IPS-15b (cell line): ENCODE measurements around the gene DYTN.
"Not testable (repeated sequence)": the region's sequence is repeated elsewhere in the genome, so short reads cannot be mapped to it uniquely, and the experiment has no call there.

ENCODE experiments used
- H3K27me3 ChIP-seq: one replicate; pipeline ENCODE4 v1.6.1; 2013; ENCODE audit warnings: low read length; ENCODE audit not compliant: control insufficient read depth, insufficient read depth
- H3K36me3 ChIP-seq: one replicate; pipeline ENCODE4 v1.6.1; 2013; ENCODE audit warnings: low read length; ENCODE audit not compliant: control insufficient read depth, insufficient read depth
- H3K4me1 ChIP-seq: one replicate; pipeline ENCODE4 v1.6.1; 2013; ENCODE audit warnings: mild to moderate bottlenecking, low read length; ENCODE audit not compliant: control insufficient read depth, insufficient read depth
- H3K4me3 ChIP-seq: one replicate; pipeline ENCODE4 v1.5.1; 2013; ENCODE audit warnings: low read depth, low read length
- H3K9ac ChIP-seq: one replicate; pipeline ENCODE4 v1.6.1; 2013; ENCODE audit warnings: low read depth, mild to moderate bottlenecking, low read length
- H3K9me3 ChIP-seq: one replicate; pipeline ENCODE4 v1.6.1; 2013; ENCODE audit warnings: mild to moderate bottlenecking, low read length; ENCODE audit not compliant: control insufficient read depth, insufficient read depth

The DYTN gene

DNA sequence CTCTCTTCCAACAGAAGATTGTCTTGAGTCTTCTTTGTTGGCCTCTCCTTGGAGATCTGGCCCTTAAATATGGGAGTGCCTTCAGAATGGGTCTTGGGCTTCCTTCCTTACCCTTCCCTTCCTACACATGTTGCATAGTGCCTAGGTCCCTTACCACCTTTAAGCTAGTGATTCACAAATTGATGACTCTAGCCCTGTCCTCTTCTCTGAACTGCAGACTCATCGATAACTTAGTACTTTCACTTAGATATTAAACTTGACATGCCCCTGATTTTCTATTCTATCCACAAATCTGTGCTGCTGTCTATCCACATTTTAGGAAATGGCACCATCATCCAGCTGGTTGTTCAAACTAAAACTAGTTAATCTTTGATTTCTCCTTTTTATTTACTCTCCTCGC lies 9.1 kb upstream of the DYTN start:
- no peaks in the 10 kb centered on the region for H3K36me3 ChIP-seq

DNA sequence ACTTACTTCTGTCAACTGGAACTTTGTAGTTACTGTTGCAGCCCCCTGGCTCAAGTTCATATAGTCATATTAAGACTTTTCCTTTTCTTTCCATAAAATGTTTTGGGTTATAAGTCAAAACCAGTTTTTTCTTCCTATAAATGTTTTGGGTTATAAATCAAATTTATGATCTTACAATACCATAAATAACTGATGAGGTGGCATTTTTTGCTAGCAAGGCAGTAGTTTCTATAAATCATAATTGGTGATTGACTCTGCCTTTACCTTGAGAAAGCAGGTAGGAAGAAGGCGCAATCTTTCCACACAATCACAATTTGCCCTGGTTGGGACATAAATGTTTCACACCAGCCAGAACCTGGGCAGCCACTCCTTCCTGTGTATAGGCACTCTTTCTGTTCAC lies 5.1 kb upstream of the DYTN start:
- H3K27me3 ChIP-seq: no peaks in the 10 kb centered on the region
- H3K9ac ChIP-seq: no peak overlapping the region
- no peaks in the 10 kb centered on the region for H3K9me3 ChIP-seq
- no peaks in the 10 kb centered on the region for H3K36me3 ChIP-seq
- H3K4me3 ChIP-seq: no peak overlapping the region
- H3K4me1 ChIP-seq: no peaks in the 10 kb centered on the region

More for the DNA sequence above, 9.1 kb upstream of the DYTN start:
- no peak overlapping the region for H3K4me3 ChIP-seq
- no peaks in the 10 kb centered on the region for H3K4me1 ChIP-seq
- no peaks in the 10 kb centered on the region for H3K9me3 ChIP-seq
- no peak overlapping the region for H3K9ac ChIP-seq
- no peaks in the 10 kb centered on the region for H3K27me3 ChIP-seq

DNA sequence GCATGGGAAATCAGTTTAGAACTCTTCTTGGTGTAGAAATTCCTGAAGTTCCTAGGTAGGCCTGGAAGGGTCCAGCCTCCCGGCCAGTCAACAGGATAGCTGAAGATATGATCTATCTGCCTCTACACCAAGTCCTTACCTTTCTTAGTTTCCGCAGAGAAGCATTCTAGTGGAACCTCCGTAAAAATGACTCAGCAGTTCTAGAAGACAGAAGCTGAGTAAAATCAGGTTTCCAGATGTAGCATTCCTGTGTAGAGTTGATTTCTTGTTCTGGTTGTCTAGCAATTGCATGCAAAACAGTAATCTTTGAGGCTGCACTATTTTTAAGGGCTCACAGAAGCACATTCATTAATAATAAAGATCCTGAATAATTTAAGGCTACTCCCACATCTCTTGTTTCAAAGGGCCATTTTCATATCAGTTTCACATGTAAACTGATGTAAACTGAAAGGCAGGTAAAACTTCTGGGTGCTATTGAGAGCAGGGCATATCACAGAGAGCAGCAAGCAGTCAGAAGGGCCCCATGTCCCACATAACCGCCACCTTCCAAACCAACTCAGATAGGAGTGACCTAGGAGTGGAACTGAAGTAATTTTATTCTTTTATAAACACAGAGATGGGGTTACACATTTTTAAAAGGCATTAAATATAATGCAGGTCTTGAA lies 3.2 kb upstream of the DYTN start:
- Histone ChIP-seq H3K9ac (no peak overlapping the region), H3K4me1 (no peaks in the 10 kb centered on the region), H3K9me3 (no peaks in the 10 kb centered on the region), H3K4me3 (no peak overlapping the region), H3K27me3 (peaks cover 11% of the 10 kb centered on the region), H3K36me3 (no peaks in the 10 kb centered on the region)

GRCh38 chr2:206716623-206717022 lies 1.6 kb downstream of the DYTN start:
- H3K27me3 ChIP-seq: peaks cover 31% of the 10 kb centered on the region
- H3K4me3 ChIP-seq: no peak overlapping the region
- H3K4me1 ChIP-seq: peaks cover 4% of the 10 kb centered on the region
- H3K9ac ChIP-seq: no peak overlapping the region
- H3K36me3 ChIP-seq: no peaks in the 10 kb centered on the region
- H3K9me3 ChIP-seq: no peaks in the 10 kb centered on the region

DNA sequence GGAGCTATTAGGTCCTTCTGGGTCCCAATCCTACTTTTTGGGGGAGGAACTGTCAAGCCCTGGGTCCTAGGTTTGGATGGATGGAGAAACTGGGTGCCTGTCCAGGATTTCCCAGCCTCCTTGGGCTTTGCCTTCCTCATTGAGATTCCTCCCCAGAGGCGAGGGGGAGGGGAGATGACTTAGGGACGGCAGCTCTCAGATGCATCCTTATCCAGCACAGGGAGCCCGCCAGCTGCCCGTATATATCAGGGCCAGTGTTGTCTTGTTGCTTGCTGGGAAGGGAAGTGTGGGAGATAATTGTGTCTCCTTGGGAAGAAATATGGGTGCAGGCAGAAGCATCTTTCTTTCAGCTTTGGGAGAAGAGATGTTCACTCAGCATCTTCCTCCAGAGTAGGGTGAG lies 3.0 kb downstream of the DYTN start:
- not testable (repeated sequence) for H3K4me3 ChIP-seq
- H3K27me3 ChIP-seq: peaks cover 31% of the 10 kb centered on the region

DNA sequence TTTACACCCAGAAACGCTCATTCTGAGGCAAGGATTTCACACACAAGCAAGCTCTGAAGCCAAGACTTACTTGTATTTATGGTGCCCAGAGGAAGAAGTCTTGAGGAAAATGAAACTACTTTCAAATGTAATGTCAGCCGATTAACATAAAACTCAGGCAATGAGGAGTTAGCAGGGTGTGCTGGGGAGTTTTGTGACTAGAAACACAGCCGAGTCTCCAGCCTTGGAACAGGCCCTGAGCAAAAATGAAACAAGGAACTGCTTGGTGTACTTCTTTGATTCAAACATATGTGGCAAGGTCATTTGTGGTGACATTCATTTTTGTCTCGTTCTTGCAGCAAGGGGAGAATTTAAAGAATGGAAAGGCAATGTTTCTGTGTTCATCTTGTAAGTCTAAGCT lies 4.5 kb downstream of the DYTN start:
- Histone ChIP-seq H3K4me3 (no peak overlapping the region), H3K9ac (no peak overlapping the region), H3K36me3 (no peaks in the 10 kb centered on the region), H3K27me3 (peaks cover 31% of the 10 kb centered on the region), H3K9me3 (no peaks in the 10 kb centered on the region), H3K4me1 (peaks cover 4% of the 10 kb centered on the region)

More for the DNA sequence above, 3.0 kb downstream of the DYTN start:
- H3K36me3 ChIP-seq, H3K9ac ChIP-seq, H3K4me1 ChIP-seq, H3K9me3 ChIP-seq: not testable (repeated sequence)

DNA sequence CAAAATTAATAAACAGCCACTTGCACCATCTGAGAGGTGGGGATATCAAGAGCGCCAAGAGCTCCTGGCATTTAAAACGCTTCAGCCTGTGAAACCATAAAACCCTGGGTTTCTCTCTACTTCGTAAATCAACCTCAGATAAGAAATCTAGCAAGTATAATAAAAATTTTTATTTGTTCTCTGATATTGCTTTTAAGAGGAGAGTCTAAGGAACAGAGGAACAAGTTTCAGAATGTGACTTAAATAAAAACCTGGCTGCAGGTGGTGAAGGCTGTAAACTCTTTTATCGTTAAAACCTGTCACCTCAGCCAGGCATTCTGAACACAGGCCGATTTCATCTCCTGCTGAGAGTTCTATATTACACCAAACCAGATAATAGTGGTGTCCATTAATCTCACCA lies 9.9 kb downstream of the DYTN start:
- Histone ChIP-seq H3K9ac (no peak overlapping the region), H3K4me1 (no peaks in the 10 kb centered on the region), H3K36me3 (no peaks in the 10 kb centered on the region), H3K4me3 (no peak overlapping the region), H3K9me3 (no peaks in the 10 kb centered on the region), H3K27me3 (peaks cover 2% of the 10 kb centered on the region)

DNA sequence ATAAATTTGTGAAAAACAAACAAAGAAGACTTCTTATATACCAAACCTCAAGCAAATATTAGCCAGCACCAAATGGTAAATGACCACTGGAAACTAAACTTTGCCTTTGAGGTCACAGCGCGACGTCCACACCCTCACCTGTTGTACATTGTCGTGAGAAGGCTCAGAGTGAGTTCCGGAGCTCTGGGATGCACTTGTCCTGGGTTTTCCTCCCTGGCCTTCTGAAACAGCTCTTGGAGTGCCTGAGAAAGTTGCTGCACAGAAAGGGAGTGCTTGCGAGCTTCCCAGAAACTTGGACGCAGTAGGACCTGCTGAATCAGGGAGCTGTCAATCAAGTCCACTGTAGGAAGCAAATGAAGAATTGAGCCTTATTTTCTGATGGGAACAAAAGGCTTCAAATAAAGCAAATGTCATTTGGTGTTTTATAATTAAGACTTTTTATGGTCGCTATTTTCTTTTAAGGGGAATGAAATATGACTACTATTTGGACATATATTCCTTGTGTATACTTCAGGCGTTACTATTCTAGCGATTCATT lies 11.0 kb downstream of the DYTN start:
- H3K27me3 ChIP-seq: no peaks in the 10 kb centered on the region
- no peaks in the 10 kb centered on the region for H3K4me1 ChIP-seq
- no peak overlapping the region for H3K9ac ChIP-seq
- H3K4me3 ChIP-seq: no peak overlapping the region
- no peaks in the 10 kb centered on the region for H3K9me3 ChIP-seq
- no peaks in the 10 kb centered on the region for H3K36me3 ChIP-seq

- H3K9me3 ChIP-seq: no peaks in the 10 kb centered on the region
- H3K36me3 ChIP-seq: no peaks in the 10 kb centered on the region
- H3K4me3 ChIP-seq: no peak overlapping the region
- no peaks in the 10 kb centered on the region for H3K4me1 ChIP-seq
- no peaks in the 10 kb centered on the region for H3K27me3 ChIP-seq
- H3K9ac ChIP-seq: no peak overlapping the region
Measured at GRCh38 chr2:206701952-206702605, 16.1 kb downstream of the DYTN start.

DNA sequence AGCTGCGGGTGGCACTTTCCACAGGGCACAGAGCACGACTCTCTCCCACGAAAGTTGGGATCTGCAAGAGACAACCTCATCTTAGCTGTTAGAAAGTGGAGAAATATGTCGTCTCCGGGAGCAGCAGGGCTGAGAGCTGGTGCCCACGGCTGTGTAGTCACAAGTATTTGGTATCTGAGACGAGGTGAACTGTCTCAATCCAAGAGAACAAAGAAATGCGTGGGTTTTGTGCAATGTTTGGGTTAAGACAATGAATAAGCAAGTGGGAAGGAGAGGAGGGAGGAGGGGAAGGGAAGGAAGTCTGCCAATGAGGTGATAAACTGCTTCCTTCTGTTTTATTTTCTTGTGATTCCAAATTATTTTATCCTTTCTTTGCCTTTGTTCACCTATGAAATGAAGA lies 18.0 kb downstream of the DYTN start:
- no peaks in the 10 kb centered on the region for H3K27me3 ChIP-seq
- H3K4me1 ChIP-seq: no peaks in the 10 kb centered on the region
- no peak overlapping the region for H3K9ac ChIP-seq
- no peak overlapping the region for H3K4me3 ChIP-seq
- H3K9me3 ChIP-seq: no peaks in the 10 kb centered on the region
- no peaks in the 10 kb centered on the region for H3K36me3 ChIP-seq

DNA sequence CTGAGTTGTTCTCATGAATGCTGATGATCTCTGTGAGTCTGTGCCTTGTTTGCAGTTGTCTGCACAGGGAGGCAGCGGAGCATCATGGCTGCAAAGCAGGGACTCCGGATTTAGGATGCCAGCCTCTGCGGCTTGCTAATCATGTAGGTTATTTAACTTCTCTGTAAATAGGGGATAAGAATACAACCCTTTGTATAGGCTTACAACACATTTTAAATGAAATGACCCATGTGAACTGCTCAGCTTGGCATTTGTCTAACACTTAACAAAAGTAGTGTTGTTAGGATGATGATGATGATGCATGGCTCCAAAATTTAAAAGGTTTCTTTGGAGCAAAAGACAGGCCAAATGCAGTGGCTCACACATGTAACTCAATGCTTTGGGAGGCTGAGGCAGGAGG lies 19.4 kb downstream of the DYTN start:
- Histone ChIP-seq H3K4me1 (no peaks in the 10 kb centered on the region), H3K9me3 (no peaks in the 10 kb centered on the region), H3K36me3 (no peaks in the 10 kb centered on the region), H3K27me3 (no peaks in the 10 kb centered on the region), H3K4me3 (no peak overlapping the region), H3K9ac (no peak overlapping the region)

- no peak overlapping the region for H3K9ac ChIP-seq
- no peaks in the 10 kb centered on the region for H3K9me3 ChIP-seq
- H3K4me3 ChIP-seq: no peak overlapping the region
- no peaks in the 10 kb centered on the region for H3K27me3 ChIP-seq
- no peaks in the 10 kb centered on the region for H3K36me3 ChIP-seq
- no peaks in the 10 kb centered on the region for H3K4me1 ChIP-seq
Measured at GRCh38 chr2:206696910-206697309, 21.3 kb downstream of the DYTN start.
